ENCODE measurements around the gene RBMX.

DNA sequence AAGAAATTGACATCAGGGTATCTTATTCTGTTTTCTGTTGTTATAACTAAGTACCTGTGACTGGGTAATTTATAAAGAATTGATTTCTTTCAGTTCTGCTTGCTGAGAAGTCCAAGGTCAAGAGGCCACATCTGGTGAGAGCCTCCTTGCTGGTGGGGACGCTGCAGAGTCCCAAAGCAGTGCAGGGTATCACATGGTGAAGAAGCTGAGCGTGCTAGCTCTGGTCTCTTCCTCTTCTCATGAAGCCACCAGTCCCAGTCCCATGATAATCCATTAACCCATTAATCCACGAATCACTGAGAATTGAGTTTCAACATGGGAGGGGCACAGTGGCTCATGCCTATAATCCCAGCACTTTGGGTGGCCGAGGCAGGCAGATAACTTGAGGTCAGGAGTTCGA lies 18.0 kb downstream of the RBMX start:
- TF ChIP-seq POLR2A (IDR thresholded peaks at IDR 0.05; ENCODE audit: low read length) (no peak), GATA1 (IDR thresholded peaks at IDR 0.05; ENCODE audit: low read depth, low read length) (no peak)
